GM12878 (cell line): ENCODE measurements around the gene SHQ1. TPM values are rescaled to one million over a fixed set of nuclear protein-coding genes. Genes with fewer than 3 reads are reported as not detected.

ENCODE experiments used
- ATAC-seq: fragments of 200-7000 bp; cut with Tn5 transposase; 3 replicates; pipeline ENCODE4 v1.9.1; 2020; ENCODE audit warnings: mild to moderate bottlenecking, moderate library complexity
- BruUV-seq: library from RNA; stranded (reverse); fragments of 400-500 nt; replicated peaks from 2 replicates; lab custom pipeline; 2021; lab: Mats Ljungman, UMichigan
- CTCF ChIA-PET: fragments of 300-600 bp; sonication (Branson Sonifier 250); formaldehyde crosslinking; extraction: SDS; loops from one replicate; lab custom pipeline; 2021; ENCODE audit warnings: inconsistent platforms; lab: Yijun Ruan, JAX
- POLR2A ChIA-PET: fragments of 350-600 bp; formaldehyde crosslinking; extraction: SDS; loops from one replicate; lab custom pipeline; 2021; ENCODE audit warnings: inconsistent platforms; lab: Charles Lee
- RAD21 ChIA-PET: fragments of 300-600 bp; sonication (Branson Sonifier 250); formaldehyde crosslinking; loops from one replicate; lab custom pipeline; 2023; ENCODE audit warnings: antibody characterized with exemption; ENCODE audit not compliant: unreplicated experiment; lab: Charles Lee
- SMC1A ChIA-PET: fragments of 300-600 bp; sonication (Branson Sonifier 250); formaldehyde crosslinking; loops from one replicate; lab custom pipeline; 2023; ENCODE audit not compliant: unreplicated experiment, uncharacterized antibody; lab: Charles Lee
- DNase-seq: peaks from one replicate; pipeline ENCODE4 v3.0.0-alpha.2; 2011; ENCODE audit warnings: low read depth, low spot score
- FAIRE-seq: peaks from 3 replicates; lab custom pipeline; 2011; peaks lifted over from hg19 to GRCh38; lab: Jason Lieb, UNC
- H2AFZ ChIP-seq: 2 replicates; pipeline ENCODE4 v1.6.0; 2011; ENCODE audit warnings: low read depth, low read length, control low read depth; ENCODE audit not compliant: control insufficient read depth
- H3K27ac ChIP-seq: 2 replicates; pipeline ENCODE4 v1.5.1; 2011; ENCODE audit warnings: control low read depth; ENCODE audit not compliant: control insufficient read depth, insufficient read depth
- H3K27me3 ChIP-seq, 2 experiments: replicated peaks in 1 of 2; 2 replicates each; pipeline versions ENCODE4 v1.6.0 to v1.6.1; 2011; ENCODE audit warnings: low read length in 1 of 2; ENCODE audit not compliant: control insufficient read depth in 2 of 2, insufficient read depth in 2 of 2
- H3K36me3 ChIP-seq, 2 experiments: 2 replicates each; pipeline ENCODE4 v1.5.1; 2011; ENCODE audit warnings: low read length in 1 of 2; ENCODE audit not compliant: control insufficient read depth in 2 of 2, insufficient read depth in 2 of 2
- H3K4me1 ChIP-seq: 2 replicates; pipeline ENCODE4 v1.6.1; 2011; ENCODE audit warnings: mild to moderate bottlenecking, low read length, moderate library complexity, mixed read lengths; ENCODE audit not compliant: control insufficient read depth, insufficient read depth
- H3K4me2 ChIP-seq: 2 replicates; pipeline ENCODE4 v1.6.0; 2011; ENCODE audit warnings: control low read depth; ENCODE audit not compliant: control insufficient read depth, insufficient read depth
- H3K4me3 ChIP-seq: fragments of 200-600 bp; sonication (generic); 2 replicates; pipeline ENCODE4 v1.5.1; 2016
- H3K79me2 ChIP-seq: 2 replicates; pipeline ENCODE4 v1.6.0; 2011; ENCODE audit warnings: low read length; ENCODE audit not compliant: control insufficient read depth, insufficient read depth
- H3K9ac ChIP-seq: 2 replicates; pipeline ENCODE4 v1.8.0; 2011; ENCODE audit warnings: low read length, control low read depth, mixed read lengths; ENCODE audit not compliant: control insufficient read depth, insufficient read depth
- H3K9me3 ChIP-seq: replicated peaks from 3 replicates; pipeline ENCODE4 v1.5.1; 2011; ENCODE audit warnings: mild to moderate bottlenecking, low read length; ENCODE audit not compliant: control insufficient read depth, insufficient read depth
- H4K20me1 ChIP-seq: 2 replicates; pipeline ENCODE4 v1.6.0; 2011; ENCODE audit not compliant: control insufficient read depth, insufficient read depth
- CBX5 ChIP-seq: sonication (generic); IDR thresholded peaks from 2 replicates; pipeline ENCODE4 v1.6.1; 2016; ENCODE audit warnings: low read depth, moderate library complexity, mild to moderate bottlenecking, inconsistent platforms
- FOXM1 ChIP-seq: IDR thresholded peaks from 2 replicates; pipeline ENCODE4 v1.6.1; 2012; ENCODE audit warnings: low read depth, mild to moderate bottlenecking, inconsistent platforms, low read length, moderate library complexity
- KAT2A ChIP-seq: conservative IDR thresholded peaks from 2 replicates; pipeline ENCODE4 v1.6.1; 2011; ENCODE audit warnings: low read depth, low read length; ENCODE audit not compliant: control insufficient read depth
- NFYB ChIP-seq: IDR thresholded peaks from 2 replicates; pipeline ENCODE4 v1.6.1; 2011; ENCODE audit warnings: low read depth, mild to moderate bottlenecking, low read length, improper control_type of control experiment, moderate library complexity; ENCODE audit not compliant: insufficient read depth
- RELA ChIP-seq: fragments of 450-650 bp; IDR thresholded peaks from 2 replicates; pipeline ENCODE4 v1.8.0; 2014; ENCODE audit warnings: borderline replicate concordance; ENCODE audit not compliant: partially characterized antibody
- RUNX3 ChIP-seq: IDR thresholded peaks from 2 replicates; pipeline ENCODE4 v1.6.1; 2012; ENCODE audit warnings: low read length, inconsistent platforms
- STAT3 ChIP-seq: IDR thresholded peaks from 2 replicates; pipeline ENCODE4 v1.6.1; 2011; ENCODE audit warnings: low read depth, low read length, improper control_type of control experiment
- ZNF592 ChIP-seq: fragments of 450-650 bp; IDR thresholded peaks from 2 replicates; pipeline ENCODE4 v1.6.1; 2017; ENCODE audit warnings: mild to moderate bottlenecking, moderate library complexity
- WGBS: methylation state at CpG from one replicate; pipeline ENCODE4 v1.1.6; 2016; ENCODE audit warnings: low lambda C conversion rate; ENCODE audit not compliant: insufficient replicate concordance, insufficient coverage; ENCODE audit errors: missing lambda C conversion rate; 5-methylcytosine and 5-hydroxymethylcytosine counted together
- in situ Hi-C: fragments of 300-500 bp; cut with MboI; formaldehyde crosslinking; loops from 9 replicates; pipeline ENCODE4 v1.14.3; 2018; ENCODE audit warnings: mixed read lengths
- intact Hi-C: fragments of 100-400 bp; cut with micrococcal nuclease; formaldehyde crosslinking; loops from one replicate; pipeline ENCODE4 v1.14.2; 2022; ENCODE audit not compliant: unreplicated experiment
- polyA plus RNA-seq, 11 experiments: library from polyadenylated mRNA; depleted of rRNA in 4 of 11; unstranded in 6 of 11; stranded (reverse) in 5 of 11; fragments of >200 nt; fragmentation: Nextera tagmentation in 4 of 11; fragmentation: Illumina TruSeq in 1 of 11; extraction: Ambion mirVana in 4 of 11; extraction: Trizol in 1 of 11; gene quantifications; 1 replicate in 1 of 11; 2 replicates in 10 of 11; pipeline versions ENCODE4 v1.2.1 to v1.2.3, GENCODE V29; 2011 to 2016; ENCODE audit warnings: inconsistent platforms in 2 of 11, missing spikeins in 2 of 11, low read depth in 1 of 11
- total RNA-seq, 4 experiments: library from RNA; depleted of rRNA in 3 of 4; stranded (reverse); fragments of >200 nt in 3 of 4; fragmentation: Illumina TruSeq in 1 of 4; extraction: Trizol in 1 of 4; gene quantifications; 2 replicates each; pipeline versions ENCODE4 v1.2.1 to v1.2.3, GENCODE V29; 2013 to 2021

SHQ1 gene
- total and polyA plus RNA-seq, 10 of the 15 experiments (the other 5 are each of a cell fraction or from before 2014, with no cell fraction given), result 12.6 to 51.7 (median 24.5) TPM

GRCh38 chr3:72724070-72724469, 124.2 kb downstream of the SHQ1 start:
- Histone ChIP-seq H3K36me3 (no peaks in the 10 kb centered on the region), H3K4me3 (no peak overlapping the region), H3K9me3 (no peaks in the 10 kb centered on the region), H4K20me1 (no peaks in the 10 kb centered on the region), H2AFZ (no peak overlapping the region), H3K27me3 (no peaks in the 10 kb centered on the region), H3K4me1 (peaks cover 8% of the 10 kb centered on the region; the same call in 1 of the 2 replicates), H3K4me2 (no peak overlapping the region), H3K9ac (no peak overlapping the region), H3K79me2 (no peaks in the 10 kb centered on the region), H3K27ac (no peak overlapping the region)
- ChIA-PET POLR2A (interaction anchor here (0.7 kb wide), 1 partner anchor 1456 kb away, joined by 3 read pairs; no protein-coding TSS in a partner anchor), RAD21 (interaction anchor here (0.6 to 1.6 kb wide), 3 partner anchors 41 to 558 kb away, joined by 3 to 6 read pairs (median 3); no protein-coding TSS in a partner anchor), CTCF (interaction anchor here (1.4 to 2.0 kb wide), 3 partner anchors 58 to 98 kb away, joined by 4 to 12 read pairs (median 5); no protein-coding TSS in a partner anchor), SMC1A (interaction anchor here (1.0 to 1.7 kb wide), 4 partner anchors 32 to 66 kb away, joined by 3 to 6 read pairs (median 4); no protein-coding TSS in a partner anchor)
- intact Hi-C loops (no loop called here), in situ Hi-C loops (no loop called here)
- ATAC-seq (no peak), DNase-seq (no peak), FAIRE-seq (no peak)
- TF ChIP-seq STAT3 (no peak), RELA (no peak), NFYB (no peak), KAT2A (no peak), ZNF592 (no peak), CBX5 (no peak), RUNX3 (no peak), FOXM1 (no peak)
- no TSS peak for BruUV-seq
- WGBS, result 72% methylated on average over 10 of the region's 10 CpGs
